ENCODE results near the gene IQCF5.
"Not testable (repeated sequence)": the region's sequence is repeated elsewhere in the genome, so short reads cannot be mapped to it uniquely, and the experiment has no call there.

Gene IQCF5

GRCh38 chr3:51888463-51889105 is 13.2 kb upstream of the IQCF5 start:
- Histone ChIP-seq H3K4me1 (ENCODE audit: control insufficient read depth, insufficient read depth, low read length) (no peaks in the 10 kb centered on the region), H3K4me3 (ENCODE audit: low read length) (no peak overlapping the region), H3K27me3 (ENCODE audit: control insufficient read depth, insufficient read depth, low read length) (no peaks in the 10 kb centered on the region), H3K9ac (ENCODE audit: low read length) (no peak overlapping the region), H3K36me3 (ENCODE audit: control insufficient read depth, insufficient read depth, low read length) (no peaks in the 10 kb centered on the region), H3K27ac (ENCODE audit: low read depth, low read length) (no peak overlapping the region)

GRCh38 chr3:51887620-51888019 is 12.2 kb upstream of the IQCF5 start:
- H3K9ac ChIP-seq (ENCODE audit: low read length) = no peak overlapping the region
- H3K36me3 ChIP-seq (ENCODE audit: control insufficient read depth, insufficient read depth, low read length) = no peaks in the 10 kb centered on the region
- no peak overlapping the region for H3K4me3 ChIP-seq (ENCODE audit: low read length)
- H3K27me3 ChIP-seq (ENCODE audit: control insufficient read depth, insufficient read depth, low read length) = no peaks in the 10 kb centered on the region
- no peaks in the 10 kb centered on the region for H3K4me1 ChIP-seq (ENCODE audit: control insufficient read depth, insufficient read depth, low read length)
- H3K27ac ChIP-seq (ENCODE audit: low read depth, low read length) = no peak overlapping the region

GRCh38 chr3:51886447-51886846 is 11.0 kb upstream of the IQCF5 start:
- no peak overlapping the region for H3K27ac ChIP-seq (ENCODE audit: low read depth, low read length)
- no peak overlapping the region for H3K4me3 ChIP-seq (ENCODE audit: low read length)
- no peak overlapping the region for H3K9ac ChIP-seq (ENCODE audit: low read length)
- no peaks in the 10 kb centered on the region for H3K27me3 ChIP-seq (ENCODE audit: control insufficient read depth, insufficient read depth, low read length)
- no peaks in the 10 kb centered on the region for H3K4me1 ChIP-seq (ENCODE audit: control insufficient read depth, insufficient read depth, low read length)
- H3K36me3 ChIP-seq (ENCODE audit: control insufficient read depth, insufficient read depth, low read length) = no peaks in the 10 kb centered on the region

GRCh38 chr3:51879937-51880336 is 4.5 kb upstream of the IQCF5 start:
- H3K27me3 ChIP-seq (ENCODE audit: control insufficient read depth, insufficient read depth, low read length) = no peaks in the 10 kb centered on the region

GRCh38 chr3:51876186-51876585 is 785 bp upstream of the IQCF5 start:
- H3K9ac ChIP-seq (ENCODE audit: low read length) = no peak overlapping the region
- no peaks in the 10 kb centered on the region for H3K4me1 ChIP-seq (ENCODE audit: control insufficient read depth, insufficient read depth, low read length)
- no peaks in the 10 kb centered on the region for H3K36me3 ChIP-seq (ENCODE audit: control insufficient read depth, insufficient read depth, low read length)
- H3K27me3 ChIP-seq (ENCODE audit: control insufficient read depth, insufficient read depth, low read length) = no peaks in the 10 kb centered on the region
- H3K27ac ChIP-seq (ENCODE audit: low read depth, low read length) = no peak overlapping the region
- H3K4me3 ChIP-seq (ENCODE audit: low read length) = no peak overlapping the region

More at GRCh38 chr3:51879937-51880336, 4.5 kb upstream of the IQCF5 start:
- H3K4me1 ChIP-seq (ENCODE audit: control insufficient read depth, insufficient read depth, low read length) = no peaks in the 10 kb centered on the region
- no peaks in the 10 kb centered on the region for H3K36me3 ChIP-seq (ENCODE audit: control insufficient read depth, insufficient read depth, low read length)
- H3K4me3 ChIP-seq (ENCODE audit: low read length) = no peak overlapping the region
- no peak overlapping the region for H3K27ac ChIP-seq (ENCODE audit: low read depth, low read length)
- no peak overlapping the region for H3K9ac ChIP-seq (ENCODE audit: low read length)

- Histone ChIP-seq H3K27ac (ENCODE audit: low read depth, low read length) (no peak overlapping the region), H3K4me3 (ENCODE audit: low read length) (no peak overlapping the region), H3K4me1 (ENCODE audit: control insufficient read depth, insufficient read depth, low read length) (no peaks in the 10 kb centered on the region), H3K9ac (ENCODE audit: low read length) (no peak overlapping the region), H3K36me3 (ENCODE audit: control insufficient read depth, insufficient read depth, low read length) (no peaks in the 10 kb centered on the region), H3K27me3 (ENCODE audit: control insufficient read depth, insufficient read depth, low read length) (no peaks in the 10 kb centered on the region)
Measured at GRCh38 chr3:51874889-51875288, 512 bp downstream of the IQCF5 start.

GRCh38 chr3:51874411-51874810 is 990 bp downstream of the IQCF5 start:
- no peaks in the 10 kb centered on the region for H3K4me1 ChIP-seq (ENCODE audit: control insufficient read depth, insufficient read depth, low read length)
- H3K4me3 ChIP-seq (ENCODE audit: low read length) = no peak overlapping the region
- no peaks in the 10 kb centered on the region for H3K36me3 ChIP-seq (ENCODE audit: control insufficient read depth, insufficient read depth, low read length)
- H3K27me3 ChIP-seq (ENCODE audit: control insufficient read depth, insufficient read depth, low read length) = no peaks in the 10 kb centered on the region
- H3K9ac ChIP-seq (ENCODE audit: low read length) = no peak overlapping the region
- H3K27ac ChIP-seq (ENCODE audit: low read depth, low read length) = no peak overlapping the region

- Histone ChIP-seq H3K4me1 (ENCODE audit: control insufficient read depth, insufficient read depth, low read length) (no peaks in the 10 kb centered on the region), H3K4me3 (ENCODE audit: low read length) (no peak overlapping the region), H3K27me3 (ENCODE audit: control insufficient read depth, insufficient read depth, low read length) (no peaks in the 10 kb centered on the region), H3K9ac (ENCODE audit: low read length) (no peak overlapping the region), H3K36me3 (ENCODE audit: control insufficient read depth, insufficient read depth, low read length) (no peaks in the 10 kb centered on the region), H3K27ac (ENCODE audit: low read depth, low read length) (no peak overlapping the region)
Measured at GRCh38 chr3:51873876-51874275, 1.5 kb downstream of the IQCF5 start.

GRCh38 chr3:51873253-51873766 is 2.1 kb downstream of the IQCF5 start:
- Histone ChIP-seq H3K27ac (ENCODE audit: low read depth, low read length) (no peak overlapping the region), H3K27me3 (ENCODE audit: control insufficient read depth, insufficient read depth, low read length) (no peaks in the 10 kb centered on the region), H3K9ac (ENCODE audit: low read length) (no peak overlapping the region), H3K4me1 (ENCODE audit: control insufficient read depth, insufficient read depth, low read length) (no peaks in the 10 kb centered on the region), H3K36me3 (ENCODE audit: control insufficient read depth, insufficient read depth, low read length) (no peaks in the 10 kb centered on the region), H3K4me3 (ENCODE audit: low read length) (no peak overlapping the region)

- Histone ChIP-seq H3K9ac (ENCODE audit: low read length) (no peak overlapping the region), H3K27ac (ENCODE audit: low read depth, low read length) (no peak overlapping the region), H3K4me3 (ENCODE audit: low read length) (no peak overlapping the region), H3K27me3 (ENCODE audit: control insufficient read depth, insufficient read depth, low read length) (no peaks in the 10 kb centered on the region), H3K4me1 (ENCODE audit: control insufficient read depth, insufficient read depth, low read length) (no peaks in the 10 kb centered on the region), H3K36me3 (ENCODE audit: control insufficient read depth, insufficient read depth, low read length) (no peaks in the 10 kb centered on the region)
Measured at GRCh38 chr3:51869304-51869703, 6.1 kb downstream of the IQCF5 start.

- H3K4me3 ChIP-seq (ENCODE audit: low read length); H3K27me3 ChIP-seq (ENCODE audit: control insufficient read depth, insufficient read depth, low read length); H3K36me3 ChIP-seq (ENCODE audit: control insufficient read depth, insufficient read depth, low read length); H3K4me1 ChIP-seq (ENCODE audit: control insufficient read depth, insufficient read depth, low read length); H3K27ac ChIP-seq (ENCODE audit: low read depth, low read length); H3K9ac ChIP-seq (ENCODE audit: low read length): not testable (repeated sequence)
Measured at GRCh38 chr3:51868896-51869295, 6.5 kb downstream of the IQCF5 start.

GRCh38 chr3:51862886-51863285 is 12.5 kb downstream of the IQCF5 start:
- no peak overlapping the region for H3K9ac ChIP-seq (ENCODE audit: low read length)
- no peak overlapping the region for H3K27ac ChIP-seq (ENCODE audit: low read depth, low read length)
- no peaks in the 10 kb centered on the region for H3K4me1 ChIP-seq (ENCODE audit: control insufficient read depth, insufficient read depth, low read length)
- no peak overlapping the region for H3K4me3 ChIP-seq (ENCODE audit: low read length)
- H3K36me3 ChIP-seq (ENCODE audit: control insufficient read depth, insufficient read depth, low read length) = no peaks in the 10 kb centered on the region
- H3K27me3 ChIP-seq (ENCODE audit: control insufficient read depth, insufficient read depth, low read length) = no peaks in the 10 kb centered on the region
